GM23338 (cell line): Measurements from ENCODE around the gene CNOT6L. TPM values are rescaled to one million over a fixed set of nuclear protein-coding genes. Genes with fewer than 3 reads are reported as not detected.

ENCODE experiments used
- ATAC-seq: fragments of 200-7000 bp; cut with Tn5 transposase; 3 replicates; pipeline ENCODE4 v1.9.1; 2020
- DNase-seq: peaks from one replicate; pipeline ENCODE4 v3.0.0-alpha.2; 2015; ENCODE audit warnings: low spot score
- H2AFZ ChIP-seq: fragments of 200-600 bp; sonication (generic); 2 replicates; pipeline ENCODE4 v1.8.0; 2016; ENCODE audit warnings: antibody characterized with exemption, mild to moderate bottlenecking, moderate library complexity
- H3F3A ChIP-seq: fragments of 200-600 bp; sonication (generic); replicated peaks from 2 replicates; pipeline ENCODE4 v1.8.0; 2017; ENCODE audit warnings: antibody characterized with exemption, mixed run types, low read depth
- H3K27ac ChIP-seq: fragments of 200-600 bp; sonication (generic); 2 replicates; pipeline ENCODE4 v1.6.1; 2016; ENCODE audit warnings: low read depth
- H3K27me3 ChIP-seq: fragments of 200-600 bp; sonication (generic); 2 replicates; pipeline ENCODE4 v1.8.0; 2016; ENCODE audit warnings: mild to moderate bottlenecking, mixed run types, moderate library complexity; ENCODE audit not compliant: insufficient read depth
- H3K36me3 ChIP-seq: fragments of 200-600 bp; sonication (generic); 2 replicates; pipeline ENCODE4 v1.8.0; 2016; ENCODE audit warnings: mild to moderate bottlenecking; ENCODE audit not compliant: insufficient read depth
- H3K4me1 ChIP-seq: fragments of 200-600 bp; sonication (generic); 2 replicates; pipeline ENCODE4 v1.8.0; 2016; ENCODE audit warnings: mild to moderate bottlenecking, moderate library complexity; ENCODE audit not compliant: insufficient read depth
- H3K4me2 ChIP-seq: fragments of 200-600 bp; sonication (generic); 2 replicates; pipeline ENCODE4 v1.7.1; 2017; ENCODE audit warnings: mixed run types
- H3K4me3 ChIP-seq: fragments of 200-600 bp; sonication (generic); 2 replicates; pipeline ENCODE4 v1.6.1; 2016; ENCODE audit warnings: mixed run types
- H3K79me2 ChIP-seq: fragments of 200-600 bp; sonication (generic); replicated peaks from 2 replicates; pipeline ENCODE4 v1.8.0; 2017; ENCODE audit warnings: mild to moderate bottlenecking; ENCODE audit not compliant: insufficient read depth
- H3K9me2 ChIP-seq: fragments of 200-600 bp; sonication (generic); 2 replicates; pipeline ENCODE4 v1.8.0; 2017; ENCODE audit not compliant: insufficient read depth
- H4K20me1 ChIP-seq: fragments of 200-600 bp; sonication (generic); replicated peaks from 2 replicates; pipeline ENCODE4 v1.8.0; 2017; ENCODE audit warnings: mild to moderate bottlenecking; ENCODE audit not compliant: insufficient read depth
- H3K27ac Mint-ChIP-seq: 2 replicates; pipeline ENCODE4 v1.8.0; 2020; ENCODE audit warnings: inconsistent platforms, mild to moderate bottlenecking, moderate library complexity, mixed read lengths
- H3K27me3 Mint-ChIP-seq: 3 replicates; pipeline ENCODE4 v1.8.0; 2022; ENCODE audit warnings: low read depth, mild to moderate bottlenecking, moderate library complexity, mixed read lengths, inconsistent platforms; ENCODE audit not compliant: insufficient read depth, poor library complexity
- H3K36me3 Mint-ChIP-seq: 3 replicates; pipeline ENCODE4 v1.8.0; 2021; ENCODE audit warnings: low read depth, mild to moderate bottlenecking, inconsistent platforms, moderate library complexity, mixed read lengths
- H3K4me1 Mint-ChIP-seq: 3 replicates; pipeline ENCODE4 v1.8.0; 2020; ENCODE audit warnings: mild to moderate bottlenecking, inconsistent platforms, mixed read lengths
- H3K4me3 Mint-ChIP-seq: 3 replicates; pipeline ENCODE4 v1.8.0; 2021; ENCODE audit warnings: moderate library complexity, mild to moderate bottlenecking, inconsistent platforms, mixed read lengths
- H3K9me3 Mint-ChIP-seq: 3 replicates; pipeline ENCODE4 v1.8.0; 2020; ENCODE audit warnings: moderate library complexity, mild to moderate bottlenecking, inconsistent platforms, mixed read lengths
- CTCF ChIP-seq, 2 experiments: fragments of 200-600 bp in 1 of 2; sonication (generic) in 1 of 2; conservative IDR thresholded peaks; 2 replicates each; pipeline versions ENCODE4 v1.5.1 to v1.6.1; 2016 to 2017; ENCODE audit warnings: antibody characterized with exemption in 2 of 2, low read depth in 2 of 2, mild to moderate bottlenecking in 2 of 2, moderate library complexity in 1 of 2
- EZH2 ChIP-seq: fragments of 200-600 bp; sonication (generic); IDR thresholded peaks from one replicate; pipeline ENCODE4 v1.8.0; 2017; ENCODE audit warnings: antibody characterized with exemption, mild to moderate bottlenecking, low read depth; ENCODE audit not compliant: unreplicated experiment
- EZH2phosphoT487 ChIP-seq: fragments of 200-600 bp; sonication (generic); IDR thresholded peaks from one replicate; pipeline ENCODE4 v1.8.1; 2018; ENCODE audit warnings: antibody characterized with exemption; ENCODE audit not compliant: unreplicated experiment
- JUNB ChIP-seq: IDR thresholded peaks from one replicate; pipeline ENCODE4 v1.6.1; 2016; ENCODE audit warnings: antibody characterized with exemption; ENCODE audit not compliant: unreplicated experiment
- NANOG ChIP-seq: IDR thresholded peaks from 2 replicates; pipeline ENCODE4 v1.6.1; 2016; ENCODE audit warnings: antibody characterized with exemption, borderline replicate concordance
- POLR2AphosphoS5 ChIP-seq: IDR thresholded peaks from 2 replicates; pipeline ENCODE4 v1.6.1; 2016; ENCODE audit warnings: antibody characterized with exemption, low read depth
- REST ChIP-seq: IDR thresholded peaks from one replicate; pipeline ENCODE4 v1.6.1; 2018; ENCODE audit warnings: antibody characterized with exemption; ENCODE audit not compliant: unreplicated experiment
- STAT1 ChIP-seq: IDR thresholded peaks from one replicate; pipeline ENCODE4 v1.6.1; 2016; ENCODE audit warnings: antibody characterized with exemption; ENCODE audit not compliant: unreplicated experiment
- ZNF114 ChIP-seq: fragments of 250-450 bp; sonication (Bioruptor Pico); IDR thresholded peaks from 2 replicates; pipeline ENCODE4 v1.5.0; 2020; ENCODE audit warnings: mild to moderate bottlenecking, moderate library complexity
- ZNF331 ChIP-seq: fragments of 250-450 bp; sonication (Bioruptor Pico); IDR thresholded peaks from 2 replicates; pipeline ENCODE4 v1.5.0; 2020; ENCODE audit warnings: low read depth, mild to moderate bottlenecking, moderate library complexity
- polyA plus RNA-seq: library from polyadenylated mRNA; unstranded; fragments of >200 nt; fragmentation: Nextera tagmentation; extraction: Ambion mirVana; gene quantifications from 2 replicates; pipeline ENCODE4 v1.2.1, GENCODE V29; 2016
- total RNA-seq: library from RNA; depleted of rRNA; stranded (reverse); fragments of >200 nt; shearing (Covaris generic); gene quantifications from 2 replicates; pipeline ENCODE4 v1.2.3, GENCODE V29; 2014
- TF ChIP-seq, protein P1 (sequence below): IDR thresholded peaks from 2 replicates; pipeline ENCODE4 v1.6.1; 2016; ENCODE audit warnings: antibody characterized with exemption

The CNOT6L gene
- total and polyA plus RNA-seq, 2 experiments from 2014 or later, result 3.2 to 13.9 TPM

DNA sequence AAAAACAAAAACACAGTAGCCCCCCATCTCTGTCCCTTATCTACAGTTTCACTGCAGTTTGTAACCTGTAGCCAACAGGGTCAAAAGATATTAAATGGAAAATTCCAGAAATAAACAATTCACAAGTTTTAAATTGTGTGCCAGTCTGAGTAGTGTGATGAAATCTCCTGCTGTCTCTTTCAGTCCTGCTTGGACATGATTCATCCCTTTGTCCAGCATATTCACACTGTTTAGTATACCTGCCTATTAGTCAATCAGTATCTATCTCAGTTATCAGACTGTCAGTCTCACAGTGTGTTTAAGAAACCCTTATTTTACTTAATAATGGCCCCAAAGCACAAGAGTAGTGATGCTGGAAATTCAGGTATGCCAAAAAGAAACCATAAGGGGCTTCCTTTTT is 21.9 kb downstream of the CNOT6L start:
- ATAC-seq, result no peak
- Histone ChIP-seq H3K9me2 (no peaks in the 10 kb centered on the region), H3K79me2 (peaks cover 38% of the 10 kb centered on the region), H4K20me1 (no peaks in the 10 kb centered on the region), H3K36me3 (0 out of 2 replicates have a peak, but pooled peaks cover 2% of the 10 kb centered on the region), H3F3A (no peaks in the 10 kb centered on the region), H3K4me3 (no peak overlapping the region), H2AFZ (no peak overlapping the region), H3K4me1 (peaks cover 16% of the 10 kb centered on the region), H3K27ac (no peak overlapping the region), H3K27me3 (no peaks in the 10 kb centered on the region), H3K4me2 (no peak overlapping the region)
- Mint-ChIP-seq H3K9me3 (no peaks in the 10 kb centered on the region), H3K27ac (no peak overlapping the region), H3K36me3 (0 out of 3 replicates have a peak, but pooled peaks cover 2% of the 10 kb centered on the region), H3K27me3 (peaks cover 2% of the 10 kb centered on the region), H3K4me3 (no peak overlapping the region), H3K4me1 (peaks cover 12% of the 10 kb centered on the region)
- no peak for DNase-seq
- no peak for TF ChIP-seq ZNF114 (CRISPR knock-in tag)
- TF ChIP-seq ZNF331, result no peak
- no peak for TF ChIP-seq STAT1
- TF ChIP-seq POLR2AphosphoS5, result no peak
- TF ChIP-seq, protein P1, sequence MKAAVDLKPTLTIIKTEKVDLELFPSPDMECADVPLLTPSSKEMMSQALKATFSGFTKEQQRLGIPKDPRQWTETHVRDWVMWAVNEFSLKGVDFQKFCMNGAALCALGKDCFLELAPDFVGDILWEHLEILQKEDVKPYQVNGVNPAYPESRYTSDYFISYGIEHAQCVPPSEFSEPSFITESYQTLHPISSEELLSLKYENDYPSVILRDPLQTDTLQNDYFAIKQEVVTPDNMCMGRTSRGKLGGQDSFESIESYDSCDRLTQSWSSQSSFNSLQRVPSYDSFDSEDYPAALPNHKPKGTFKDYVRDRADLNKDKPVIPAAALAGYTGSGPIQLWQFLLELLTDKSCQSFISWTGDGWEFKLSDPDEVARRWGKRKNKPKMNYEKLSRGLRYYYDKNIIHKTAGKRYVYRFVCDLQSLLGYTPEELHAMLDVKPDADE, result no peak
- no peak for TF ChIP-seq JUNB
- TF ChIP-seq EZH2phosphoT487, result no peak
- no peak for TF ChIP-seq CTCF (conservative IDR thresholded peaks at IDR 0.05; ENCODE audit: low read depth in 2 of 2)
- TF ChIP-seq REST, result no peak

- Mint-ChIP-seq H3K4me3 (no peak overlapping the region), H3K27ac (no peak overlapping the region; the same call in 1 of the 2 replicates)
- no peak for ATAC-seq
- TF ChIP-seq EZH2phosphoT487 (no peak), JUNB (no peak), NANOG (no peak), ZNF331 (no peak), POLR2AphosphoS5 (no peak), STAT1 (no peak), CTCF (conservative IDR thresholded peaks at IDR 0.05; ENCODE audit: low read depth in 2 of 2) (no peak), EZH2 (no peak), ZNF114 (CRISPR knock-in tag) (no peak), REST (no peak)
These were observed 23.8 kb downstream of the CNOT6L start for GRCh38 chr4:77795326-77795725.

More at GRCh38 chr4:77795326-77795725, 23.8 kb downstream of the CNOT6L start:
- no peak overlapping the region for H3K4me2 ChIP-seq
- H3K9me2 ChIP-seq, result no peaks in the 10 kb centered on the region
- 0 out of 2 replicates have a peak, but pooled peaks cover under 1% of the 10 kb centered on the region for H3K4me1 ChIP-seq
- no peaks in the 10 kb centered on the region for H3K9me3 Mint-ChIP-seq
- H3K27me3 Mint-ChIP-seq, result peaks cover 2% of the 10 kb centered on the region
- peaks cover 3% of the 10 kb centered on the region; the same call in 1 of the 3 replicates for H3K4me1 Mint-ChIP-seq
- H3K36me3 ChIP-seq, result 0 out of 2 replicates have a peak, but pooled peaks cover 2% of the 10 kb centered on the region
- no peak overlapping the region for H3K27ac ChIP-seq
- DNase-seq, result no peak
- H4K20me1 ChIP-seq, result no peaks in the 10 kb centered on the region
- no peak overlapping the region for H2AFZ ChIP-seq
- H3K4me3 ChIP-seq, result no peak overlapping the region
- peaks cover 31% of the 10 kb centered on the region for H3K79me2 ChIP-seq
- H3K36me3 Mint-ChIP-seq, result 0 out of 3 replicates have a peak, but pooled peaks cover 2% of the 10 kb centered on the region
- H3F3A ChIP-seq, result no peaks in the 10 kb centered on the region
- no peaks in the 10 kb centered on the region for H3K27me3 ChIP-seq
